H1 (cell line): ENCODE data around the gene LDLRAD4. TPM values are rescaled to one million over a fixed set of nuclear protein-coding genes. Genes with fewer than 3 reads are reported as not detected.

ENCODE experiments used
- NRF1 ChIP-seq: IDR thresholded peaks from 2 replicates; pipeline ENCODE4 v1.6.1; 2011; ENCODE audit warnings: mild to moderate bottlenecking, low read depth, low read length, improper control_type of control experiment
- polyA plus RNA-seq, 7 experiments: library from polyadenylated mRNA; depleted of rRNA in 3 of 7; stranded (reverse) in 5 of 7; unstranded in 2 of 7; fragments of >200 nt in 5 of 7; fragments of 200-250 nt in 2 of 7; gene quantifications; 1 replicate in 5 of 7; 2 replicates in 1 of 7; 4 replicates in 1 of 7; pipeline versions ENCODE4 v1.2.1 to v1.2.3, GENCODE V29; 2011 to 2013; ENCODE audit warnings: missing spikeins in 2 of 7, mixed read lengths in 2 of 7
- total RNA-seq: library from RNA; stranded (reverse); fragmentation: NEBNext Ultra II Directional; extraction: Animal tissue kit (Norgen Biotek cat#: 25700); gene quantifications from 2 replicates; pipeline ENCODE4 v1.2.1, GENCODE V29; 2021
- TF ChIP-seq, protein P1 (sequence below), 3 experiments: IDR thresholded peaks; 1 replicate in 2 of 3; 2 replicates in 1 of 3; pipeline versions ENCODE4 v1.5.1 to v1.6.1; 2011; ENCODE audit warnings: low read length in 3 of 3, mild to moderate bottlenecking in 3 of 3, inconsistent platforms in 2 of 3, low read depth in 1 of 3, moderate library complexity in 1 of 3; ENCODE audit not compliant: insufficient read depth in 1 of 3; ENCODE audit errors: control extremely low read depth in 1 of 3

LDLRAD4 gene
- total and polyA plus RNA-seq, 2 of the 8 experiments (the other 6 are each of a cell fraction or from before 2014, with no cell fraction given): 0.77 to 1.4 TPM

DNA sequence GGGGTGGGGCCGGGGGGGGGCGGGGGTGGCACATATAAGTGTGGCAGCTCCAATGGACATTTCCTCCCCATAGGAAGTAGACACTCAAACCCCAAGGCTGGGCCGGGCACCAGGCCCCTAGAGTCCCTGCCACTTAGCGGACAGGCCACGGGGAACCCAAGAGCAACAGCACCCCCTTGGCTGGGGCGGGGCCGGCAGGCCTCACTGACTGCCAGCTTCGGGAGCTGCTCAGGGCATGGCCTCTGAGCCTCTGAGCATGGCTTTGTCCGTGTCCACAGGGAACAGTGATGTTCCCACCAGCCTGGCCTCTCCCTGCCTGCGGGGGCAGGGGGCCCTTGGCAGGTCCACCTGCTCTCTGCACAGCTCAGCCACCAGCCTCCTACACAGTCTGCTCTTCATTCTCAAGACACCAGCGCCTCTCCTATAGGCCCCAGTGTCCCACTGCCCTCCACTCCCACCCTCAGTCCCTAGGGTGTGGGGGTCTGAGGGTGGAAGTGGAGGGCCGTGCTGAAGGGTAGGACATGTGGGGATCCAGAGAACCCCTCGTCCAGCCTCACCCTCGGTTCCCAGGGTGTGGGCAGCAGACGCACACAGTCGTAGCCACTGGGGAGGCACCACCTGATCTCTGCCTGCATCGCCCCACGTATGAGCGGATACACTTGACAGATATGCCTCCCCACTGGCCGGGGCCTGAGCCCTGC is 401.1 kb downstream of the LDLRAD4 start (continued):
- TF ChIP-seq, protein P1, sequence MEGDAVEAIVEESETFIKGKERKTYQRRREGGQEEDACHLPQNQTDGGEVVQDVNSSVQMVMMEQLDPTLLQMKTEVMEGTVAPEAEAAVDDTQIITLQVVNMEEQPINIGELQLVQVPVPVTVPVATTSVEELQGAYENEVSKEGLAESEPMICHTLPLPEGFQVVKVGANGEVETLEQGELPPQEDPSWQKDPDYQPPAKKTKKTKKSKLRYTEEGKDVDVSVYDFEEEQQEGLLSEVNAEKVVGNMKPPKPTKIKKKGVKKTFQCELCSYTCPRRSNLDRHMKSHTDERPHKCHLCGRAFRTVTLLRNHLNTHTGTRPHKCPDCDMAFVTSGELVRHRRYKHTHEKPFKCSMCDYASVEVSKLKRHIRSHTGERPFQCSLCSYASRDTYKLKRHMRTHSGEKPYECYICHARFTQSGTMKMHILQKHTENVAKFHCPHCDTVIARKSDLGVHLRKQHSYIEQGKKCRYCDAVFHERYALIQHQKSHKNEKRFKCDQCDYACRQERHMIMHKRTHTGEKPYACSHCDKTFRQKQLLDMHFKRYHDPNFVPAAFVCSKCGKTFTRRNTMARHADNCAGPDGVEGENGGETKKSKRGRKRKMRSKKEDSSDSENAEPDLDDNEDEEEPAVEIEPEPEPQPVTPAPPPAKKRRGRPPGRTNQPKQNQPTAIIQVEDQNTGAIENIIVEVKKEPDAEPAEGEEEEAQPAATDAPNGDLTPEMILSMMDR (IDR thresholded peaks at IDR 0.05; ENCODE audit: control extremely low read depth in 1 of 3, insufficient read depth in 1 of 3, low read depth in 1 of 3, low read length in 3 of 3): no peak
- no peak for TF ChIP-seq NRF1
- TF ChIP-seq, all 59 proteins: peak for 0
